PC-9 (cell line): ENCODE measurements around the gene TSTD1. TPM values are rescaled to one million over a fixed set of nuclear protein-coding genes. Genes with fewer than 3 reads are reported as not detected.
"Not testable (repeated sequence)": the region's sequence is repeated elsewhere in the genome, so short reads cannot be mapped to it uniquely, and the experiment has no call there.

ENCODE experiments used
- BruUV-seq: library from RNA; stranded (reverse); fragments of 400-500 nt; replicated peaks from 2 replicates; lab custom pipeline; 2021; lab: Mats Ljungman, UMichigan
- CTCF ChIA-PET: fragments of 300-600 bp; sonication (Branson Sonifier 250); formaldehyde crosslinking; loops from one replicate; lab custom pipeline; 2022; ENCODE audit warnings: antibody characterized with exemption; lab: Charles Lee
- POLR2A ChIA-PET: fragments of 300-600 bp; sonication (Branson Sonifier 250); formaldehyde crosslinking; loops from one replicate; lab custom pipeline; 2022; ENCODE audit warnings: antibody characterized with exemption; ENCODE audit not compliant: unreplicated experiment; lab: Charles Lee
- DNase-seq, 2 experiments: peaks; one replicate each; pipeline versions ENCODE4 v3.0.0 to v3.0.0-alpha.2; 2015 to 2022; ENCODE audit warnings: mixed read lengths in 1 of 2
- H2AFZ ChIP-seq: fragments of 200-600 bp; sonication (generic); 2 replicates; pipeline ENCODE4 v1.8.1; 2017; ENCODE audit warnings: antibody characterized with exemption
- H3F3A ChIP-seq: fragments of 200-600 bp; sonication (generic); 2 replicates; pipeline ENCODE4 v1.8.1; 2017; ENCODE audit warnings: antibody characterized with exemption, mild to moderate bottlenecking, low read depth; ENCODE audit not compliant: insufficient read depth
- H3K27ac ChIP-seq: fragments of 200-600 bp; sonication (generic); 2 replicates; pipeline ENCODE4 v1.6.1; 2016; ENCODE audit warnings: mixed run types
- H3K27me3 ChIP-seq: fragments of 200-600 bp; sonication (generic); 2 replicates; pipeline ENCODE4 v1.6.1; 2016; ENCODE audit warnings: low read depth, mixed run types; ENCODE audit not compliant: insufficient read depth
- H3K36me3 ChIP-seq: fragments of 200-600 bp; sonication (generic); 2 replicates; pipeline ENCODE4 v1.6.1; 2016; ENCODE audit warnings: low read depth, mixed run types
- H3K4me1 ChIP-seq: fragments of 200-600 bp; sonication (generic); replicated peaks from 2 replicates; pipeline ENCODE4 v1.6.1; 2016; ENCODE audit warnings: mixed run types; ENCODE audit not compliant: insufficient read depth
- H3K4me2 ChIP-seq: fragments of 200-600 bp; sonication (generic); 2 replicates; pipeline ENCODE4 v1.6.1; 2017; ENCODE audit warnings: mixed run types
- H3K4me3 ChIP-seq: fragments of 200-600 bp; sonication (generic); 2 replicates; pipeline ENCODE4 v1.6.1; 2016; ENCODE audit warnings: mixed run types
- H3K79me2 ChIP-seq: fragments of 200-600 bp; sonication (generic); 2 replicates; pipeline ENCODE4 v1.6.1; 2017; ENCODE audit warnings: low read depth, mixed run types
- H3K9me2 ChIP-seq: fragments of 200-600 bp; sonication (generic); 2 replicates; pipeline ENCODE4 v1.8.1; 2017; ENCODE audit warnings: mild to moderate bottlenecking; ENCODE audit not compliant: insufficient read depth
- H3K9me3 ChIP-seq: fragments of 200-600 bp; sonication (generic); 2 replicates; pipeline ENCODE4 v1.8.1; 2016; ENCODE audit warnings: low read depth; ENCODE audit not compliant: insufficient read depth
- H4K20me1 ChIP-seq: fragments of 200-600 bp; sonication (generic); 2 replicates; pipeline ENCODE4 v1.8.1; 2017; ENCODE audit not compliant: insufficient read depth
- EZH2 ChIP-seq: fragments of 200-600 bp; sonication (generic); IDR thresholded peaks from 2 replicates; pipeline ENCODE4 v1.8.0; 2017; ENCODE audit warnings: antibody characterized with exemption, low read depth
- intact Hi-C: fragments of 100-400 bp; cut with micrococcal nuclease; formaldehyde crosslinking; loops from one replicate; pipeline ENCODE4 v1.10.0; 2022; ENCODE audit not compliant: unreplicated experiment
- total RNA-seq: library from RNA; stranded (reverse); gene quantifications from 2 replicates; pipeline ENCODE4 v1.2.3, GENCODE V29; 2021
- TF ChIP-seq, protein P1 (sequence below): fragments of 200-600 bp; sonication (generic); conservative IDR thresholded peaks from 2 replicates; pipeline ENCODE4 v1.6.1; 2017; ENCODE audit warnings: mixed run types, antibody characterized with exemption, mild to moderate bottlenecking, moderate library complexity

TSTD1 gene
- total RNA-seq, 1 experiment from 2014 or later, result 51.4 TPM

DNA sequence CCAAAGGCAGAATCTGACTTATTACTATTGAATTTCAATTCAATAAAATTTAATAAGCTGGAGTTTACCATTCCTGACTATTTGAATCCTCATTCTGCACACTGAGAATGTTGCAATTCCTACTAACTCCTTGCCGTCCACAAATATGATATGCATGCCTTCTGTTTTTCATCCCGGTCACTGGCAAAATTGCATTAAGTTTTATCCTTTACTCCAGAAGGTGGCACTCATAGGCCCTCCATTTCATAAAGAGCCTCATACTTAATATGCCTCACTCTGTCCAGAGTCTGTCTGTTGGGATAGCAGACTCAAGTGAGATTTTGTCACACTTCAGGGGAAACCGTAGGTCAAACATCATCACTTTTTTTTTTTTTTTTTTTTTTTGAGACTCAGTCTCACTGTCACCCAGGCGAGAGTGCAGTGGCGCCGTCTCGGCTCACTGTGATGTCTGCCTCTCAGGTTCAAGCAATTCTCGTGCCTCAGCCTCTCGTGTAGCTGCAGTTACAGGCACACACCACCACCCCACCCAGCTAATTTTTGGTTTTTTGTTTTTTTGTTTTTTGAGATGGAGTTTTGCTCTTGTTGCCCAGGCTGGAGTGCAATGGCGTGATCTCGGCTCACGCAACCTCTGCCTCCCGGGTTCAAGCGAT lies 45.1 kb downstream of the TSTD1 start:
- peaks cover 5% of the 10 kb centered on the region; the same call in 1 of the 2 replicates for H3K36me3 ChIP-seq
- DNase-seq, result peak in 1 of 2 experiments; percentile 50
- H3K27ac ChIP-seq, result no peak overlapping the region
- no peaks in the 10 kb centered on the region for H3K27me3 ChIP-seq
- no peak overlapping the region for H2AFZ ChIP-seq
- no TSS peak for BruUV-seq
- H3K9me2 ChIP-seq, result no peaks in the 10 kb centered on the region
- peaks cover 56% of the 10 kb centered on the region for H3K4me1 ChIP-seq
- H3K79me2 ChIP-seq, result peaks cover 7% of the 10 kb centered on the region; the same call in 1 of the 2 replicates
- no peak overlapping the region for H3K4me3 ChIP-seq
- no peak overlapping the region for H3K4me2 ChIP-seq
- TF ChIP-seq, protein P1, sequence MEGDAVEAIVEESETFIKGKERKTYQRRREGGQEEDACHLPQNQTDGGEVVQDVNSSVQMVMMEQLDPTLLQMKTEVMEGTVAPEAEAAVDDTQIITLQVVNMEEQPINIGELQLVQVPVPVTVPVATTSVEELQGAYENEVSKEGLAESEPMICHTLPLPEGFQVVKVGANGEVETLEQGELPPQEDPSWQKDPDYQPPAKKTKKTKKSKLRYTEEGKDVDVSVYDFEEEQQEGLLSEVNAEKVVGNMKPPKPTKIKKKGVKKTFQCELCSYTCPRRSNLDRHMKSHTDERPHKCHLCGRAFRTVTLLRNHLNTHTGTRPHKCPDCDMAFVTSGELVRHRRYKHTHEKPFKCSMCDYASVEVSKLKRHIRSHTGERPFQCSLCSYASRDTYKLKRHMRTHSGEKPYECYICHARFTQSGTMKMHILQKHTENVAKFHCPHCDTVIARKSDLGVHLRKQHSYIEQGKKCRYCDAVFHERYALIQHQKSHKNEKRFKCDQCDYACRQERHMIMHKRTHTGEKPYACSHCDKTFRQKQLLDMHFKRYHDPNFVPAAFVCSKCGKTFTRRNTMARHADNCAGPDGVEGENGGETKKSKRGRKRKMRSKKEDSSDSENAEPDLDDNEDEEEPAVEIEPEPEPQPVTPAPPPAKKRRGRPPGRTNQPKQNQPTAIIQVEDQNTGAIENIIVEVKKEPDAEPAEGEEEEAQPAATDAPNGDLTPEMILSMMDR, result peak; percentile 43; the same call in 1 of the 2 replicates
- TF ChIP-seq EZH2, result no peak
- no peaks in the 10 kb centered on the region for H4K20me1 ChIP-seq
- CTCF ChIA-PET, result interaction anchor here (0.8 kb wide), 1 partner anchor 54 kb away, joined by 9 read pairs; no protein-coding TSS in a partner anchor
- H3K9me3 ChIP-seq, result no peaks in the 10 kb centered on the region
- H3F3A ChIP-seq, result peaks cover 62% of the 10 kb centered on the region
- POLR2A ChIA-PET, result no interaction called here
- intact Hi-C loops, result loop anchor here (1.0 to 10.0 kb wide), 2 partner anchors 104 to 141 kb away; partner anchors contain the start of gene DEDD

DNA sequence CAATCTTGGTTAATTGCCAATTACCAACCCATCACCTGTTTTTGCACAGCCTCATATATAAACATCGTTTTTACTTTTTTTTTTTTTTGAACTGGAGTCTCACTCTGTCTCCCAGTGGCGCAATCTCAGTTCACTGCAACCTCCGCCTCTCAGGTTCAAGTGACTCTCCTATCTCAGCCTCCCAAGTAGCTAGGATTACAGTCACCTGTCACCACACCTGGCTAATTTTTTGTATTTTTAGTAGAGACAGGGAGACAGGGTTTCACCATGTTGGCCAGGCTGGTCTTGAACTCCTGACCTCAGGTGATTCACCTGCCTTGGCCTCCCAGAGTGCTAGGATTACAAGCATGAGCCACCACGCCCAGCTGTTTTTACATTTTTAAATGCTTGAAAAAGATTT lies 46.7 kb downstream of the TSTD1 start:
- Histone ChIP-seq H3K4me1 (peaks cover 42% of the 10 kb centered on the region), H3K27ac (peak overlapping the region; percentile 27; the same call in 1 of the 2 replicates), H3F3A (peaks cover 54% of the 10 kb centered on the region)
- POLR2A ChIA-PET, H3K9me2 ChIP-seq, H3K9me3 ChIP-seq, H3K36me3 ChIP-seq, H2AFZ ChIP-seq, H3K79me2 ChIP-seq, H3K4me3 ChIP-seq, H4K20me1 ChIP-seq, H3K27me3 ChIP-seq, H3K4me2 ChIP-seq, BruUV-seq: not testable (repeated sequence)
- peak in 1 of 2 experiments; percentile 55 for DNase-seq
- intact Hi-C loops, result loop anchor here (10.0 kb wide), 1 partner anchor 143 kb away; the partner anchor contains the start of gene DEDD
- CTCF ChIA-PET, result interaction anchor here (0.6 kb wide), 2 partner anchors 97 to 383 kb away, joined by 3 read pairs; partner anchors contain the start of gene NECTIN4

Other genes starting within 250 kb of the TSTD1 start
- 3.0 and 6.9 TPM in 2 replicates for gene LY9, start 242.8 kb downstream of the TSTD1 start, total RNA-seq
- not detected in 2 replicates for gene CD244, start 176.1 kb downstream of the TSTD1 start, total RNA-seq
- gene ITLN1, start 153.8 kb downstream of the TSTD1 start, total RNA-seq, result not detected in 2 replicates
- not detected in 2 replicates for gene ITLN2, start 84.2 kb downstream of the TSTD1 start, total RNA-seq
- 99.9 and 117 TPM in 2 replicates for gene F11R, start 17.8 kb downstream of the TSTD1 start, total RNA-seq
- 34.8 and 43.2 TPM in 2 replicates for gene USF1, start 7.0 kb upstream of the TSTD1 start, total RNA-seq
- gene ARHGAP30, start 30.9 kb upstream of the TSTD1 start, total RNA-seq, result 0.46 and 0.65 TPM in 2 replicates
- gene NECTIN4, start 50.6 kb upstream of the TSTD1 start, total RNA-seq, result 8.8 and 9.0 TPM in 2 replicates
- gene KLHDC9, start 59.4 kb upstream of the TSTD1 start, total RNA-seq, result 5.6 and 7.4 TPM in 2 replicates
- 68.2 and 74.4 TPM in 2 replicates for gene PFDN2, start 79.1 kb upstream of the TSTD1 start, total RNA-seq
- gene NIT1, start 79.1 kb upstream of the TSTD1 start, total RNA-seq, result 25.9 and 26.8 TPM in 2 replicates
- 26.7 and 29.8 TPM in 2 replicates for gene DEDD, start 93.7 kb upstream of the TSTD1 start, total RNA-seq
- 74.2 and 74.9 TPM in 2 replicates for gene UFC1, start 115.0 kb upstream of the TSTD1 start, total RNA-seq
- gene USP21, start 120.5 kb upstream of the TSTD1 start, total RNA-seq, result 32.3 and 34.8 TPM in 2 replicates
- 23.1 and 26.4 TPM in 2 replicates for gene PPOX, start 127.5 kb upstream of the TSTD1 start, total RNA-seq
- gene B4GALT3, start 138.5 kb upstream of the TSTD1 start, total RNA-seq, result 35.5 and 47.8 TPM in 2 replicates
- 0.08 TPM in 1 of 2 replicates, not detected in the other for gene ADAMTS4, start 160.1 kb upstream of the TSTD1 start, total RNA-seq
- 99.5 and 107 TPM in 2 replicates for gene NDUFS2, start 163.4 kb upstream of the TSTD1 start, total RNA-seq
- gene FCER1G, start 176.3 kb upstream of the TSTD1 start, total RNA-seq, result 1.3 TPM in 1 of 2 replicates, not detected in the other
- not detected in 2 replicates for gene APOA2, start 184.7 kb upstream of the TSTD1 start, total RNA-seq
- 4.3 and 6.7 TPM in 2 replicates for gene TOMM40L, start 187.1 kb upstream of the TSTD1 start, total RNA-seq
- not detected in 2 replicates for gene NR1I3, start 199.2 kb upstream of the TSTD1 start, total RNA-seq
- not detected in 2 replicates for gene PCP4L1, start 219.8 kb upstream of the TSTD1 start, total RNA-seq